Astrocyte (in vitro differentiated cells and primary cell): ENCODE data around the gene AAMP. TPM values are rescaled to one million over a fixed set of nuclear protein-coding genes. Genes with fewer than 3 reads are reported as not detected.

Experiments used
- DNase-seq: peaks from one replicate; pipeline ENCODE4 v3.0.0-alpha.2; 2010; ENCODE audit warnings: low read depth
- FAIRE-seq: peaks from 2 replicates; lab custom pipeline; 2011; peaks lifted over from hg19 to GRCh38; lab: Jason Lieb, UNC
- H2AFZ ChIP-seq: 2 replicates; pipeline ENCODE4 v1.6.0; 2012; ENCODE audit warnings: low read depth, low read length, inconsistent platforms
- H3K27ac ChIP-seq: 2 replicates; pipeline ENCODE4 v1.5.1; 2011; ENCODE audit warnings: low read depth, low read length, inconsistent platforms
- H3K27me3 ChIP-seq: 2 replicates; pipeline ENCODE4 v1.6.0; 2011; ENCODE audit warnings: low read length, inconsistent platforms; ENCODE audit not compliant: insufficient read depth
- H3K36me3 ChIP-seq: 2 replicates; pipeline ENCODE4 v1.5.1; 2011; ENCODE audit warnings: low read length, inconsistent platforms; ENCODE audit not compliant: insufficient read depth
- H3K4me1 ChIP-seq: 2 replicates; pipeline ENCODE4 v1.5.1; 2011; ENCODE audit warnings: low read length, inconsistent platforms; ENCODE audit not compliant: insufficient read depth
- H3K4me2 ChIP-seq: 2 replicates; pipeline ENCODE4 v1.6.0; 2012; ENCODE audit warnings: low read length, inconsistent platforms
- H3K4me3 ChIP-seq: 2 replicates; pipeline ENCODE4 v1.5.1; 2011; ENCODE audit warnings: low read depth, mild to moderate bottlenecking, low read length, inconsistent platforms; ENCODE audit not compliant: insufficient read depth
- H3K79me2 ChIP-seq: 2 replicates; pipeline ENCODE4 v1.6.0; 2012; ENCODE audit warnings: mild to moderate bottlenecking, low read length, inconsistent platforms; ENCODE audit not compliant: insufficient read depth
- H3K9ac ChIP-seq: 2 replicates; pipeline ENCODE4 v1.6.0; 2012; ENCODE audit warnings: mild to moderate bottlenecking, low read length, inconsistent platforms
- H3K9me3 ChIP-seq: 2 replicates; pipeline ENCODE4 v1.5.1; 2012; ENCODE audit warnings: low read depth, mild to moderate bottlenecking, low read length, inconsistent platforms; ENCODE audit not compliant: insufficient read depth
- H4K20me1 ChIP-seq: 2 replicates; pipeline ENCODE4 v1.6.0; 2012; ENCODE audit warnings: low read length, inconsistent platforms; ENCODE audit not compliant: insufficient read depth
- H3K27ac Mint-ChIP-seq: one replicate; pipeline ENCODE4 v1.8.0; 2021; ENCODE audit warnings: mild to moderate bottlenecking, mixed read lengths; ENCODE audit not compliant: unreplicated experiment
- H3K27me3 Mint-ChIP-seq: one replicate; pipeline ENCODE4 v1.8.0; 2021; ENCODE audit warnings: low read depth, mixed read lengths; ENCODE audit not compliant: unreplicated experiment
- H3K36me3 Mint-ChIP-seq: one replicate; pipeline ENCODE4 v1.8.0; 2021; ENCODE audit warnings: low read depth, mixed read lengths; ENCODE audit not compliant: unreplicated experiment
- H3K4me1 Mint-ChIP-seq: one replicate; pipeline ENCODE4 v1.8.0; 2021; ENCODE audit warnings: low read depth, mixed read lengths; ENCODE audit not compliant: unreplicated experiment
- H3K4me3 Mint-ChIP-seq: one replicate; pipeline ENCODE4 v1.8.0; 2021; ENCODE audit warnings: mild to moderate bottlenecking, moderate library complexity, mixed read lengths; ENCODE audit not compliant: unreplicated experiment
- H3K9me3 Mint-ChIP-seq: one replicate; pipeline ENCODE4 v1.8.0; 2021; ENCODE audit warnings: mild to moderate bottlenecking, mixed read lengths; ENCODE audit not compliant: unreplicated experiment
- EZH2 ChIP-seq: IDR thresholded peaks from 2 replicates; pipeline ENCODE4 v1.6.1; 2012; ENCODE audit warnings: mild to moderate bottlenecking, low read length, inconsistent platforms; ENCODE audit not compliant: insufficient read depth
- total RNA-seq: library from RNA; stranded (reverse); gene quantifications from 2 replicates; pipeline ENCODE4 v1.2.1, GENCODE V29; 2021
- TF ChIP-seq, protein P1 (sequence below): IDR thresholded peaks from 2 replicates; pipeline ENCODE4 v1.5.1; 2011; ENCODE audit warnings: low read depth, mild to moderate bottlenecking, inconsistent platforms, low read length, moderate library complexity; ENCODE audit not compliant: insufficient read depth

AAMP gene
- total RNA-seq, 1 donor from 2014 or later: 87.3 TPM

DNA sequence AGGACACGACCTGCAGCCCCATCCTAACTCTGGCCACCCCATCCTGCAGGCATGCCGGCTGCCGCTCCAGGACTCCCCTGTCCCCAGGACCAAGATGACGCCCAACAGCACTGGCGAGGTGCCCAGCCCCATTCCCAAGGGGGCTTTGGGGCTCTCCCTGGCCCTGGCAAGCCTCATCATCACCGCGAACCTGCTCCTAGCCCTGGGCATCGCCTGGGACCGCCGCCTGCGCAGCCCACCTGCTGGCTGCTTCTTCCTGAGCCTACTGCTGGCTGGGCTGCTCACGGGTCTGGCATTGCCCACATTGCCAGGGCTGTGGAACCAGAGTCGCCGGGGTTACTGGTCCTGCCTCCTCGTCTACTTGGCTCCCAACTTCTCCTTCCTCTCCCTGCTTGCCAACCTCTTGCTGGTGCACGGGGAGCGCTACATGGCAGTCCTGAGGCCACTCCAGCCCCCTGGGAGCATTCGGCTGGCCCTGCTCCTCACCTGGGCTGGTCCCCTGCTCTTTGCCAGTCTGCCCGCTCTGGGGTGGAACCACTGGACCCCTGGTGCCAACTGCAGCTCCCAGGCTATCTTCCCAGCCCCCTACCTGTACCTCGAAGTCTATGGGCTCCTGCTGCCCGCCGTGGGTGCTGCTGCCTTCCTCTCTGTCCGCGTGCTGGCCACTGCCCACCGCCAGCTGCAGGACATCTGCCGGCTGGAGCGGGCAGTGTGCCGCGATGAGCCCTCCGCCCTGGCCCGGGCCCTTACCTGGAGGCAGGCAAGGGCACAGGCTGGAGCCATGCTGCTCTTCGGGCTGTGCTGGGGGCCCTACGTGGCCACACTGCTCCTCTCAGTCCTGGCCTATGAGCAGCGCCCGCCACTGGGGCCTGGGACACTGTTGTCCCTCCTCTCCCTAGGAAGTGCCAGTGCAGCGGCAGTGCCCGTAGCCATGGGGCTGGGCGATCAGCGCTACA is 7.0 kb downstream of the AAMP start:
- Histone ChIP-seq H3K4me3 (no peak overlapping the region), H3K27ac (no peak overlapping the region), H3K27me3 (no peaks in the 10 kb centered on the region), H4K20me1 (peaks cover 39% of the 10 kb centered on the region), H3K79me2 (peaks cover 8% of the 10 kb centered on the region), H3K4me2 (no peak overlapping the region), H3K9me3 (no peaks in the 10 kb centered on the region), H2AFZ (no peak overlapping the region), H3K4me1 (peaks cover 14% of the 10 kb centered on the region), H3K9ac (no peak overlapping the region), H3K36me3 (peaks cover 21% of the 10 kb centered on the region)
- no peak for FAIRE-seq
- peaks cover 21% of the 10 kb centered on the region for H3K36me3 Mint-ChIP-seq
- DNase-seq: no peak
- H3K27me3 Mint-ChIP-seq: no peaks in the 10 kb centered on the region
- peaks cover 30% of the 10 kb centered on the region for H3K4me1 Mint-ChIP-seq
- no peak overlapping the region for H3K4me3 Mint-ChIP-seq
- no peak for TF ChIP-seq EZH2
- TF ChIP-seq, protein P1, sequence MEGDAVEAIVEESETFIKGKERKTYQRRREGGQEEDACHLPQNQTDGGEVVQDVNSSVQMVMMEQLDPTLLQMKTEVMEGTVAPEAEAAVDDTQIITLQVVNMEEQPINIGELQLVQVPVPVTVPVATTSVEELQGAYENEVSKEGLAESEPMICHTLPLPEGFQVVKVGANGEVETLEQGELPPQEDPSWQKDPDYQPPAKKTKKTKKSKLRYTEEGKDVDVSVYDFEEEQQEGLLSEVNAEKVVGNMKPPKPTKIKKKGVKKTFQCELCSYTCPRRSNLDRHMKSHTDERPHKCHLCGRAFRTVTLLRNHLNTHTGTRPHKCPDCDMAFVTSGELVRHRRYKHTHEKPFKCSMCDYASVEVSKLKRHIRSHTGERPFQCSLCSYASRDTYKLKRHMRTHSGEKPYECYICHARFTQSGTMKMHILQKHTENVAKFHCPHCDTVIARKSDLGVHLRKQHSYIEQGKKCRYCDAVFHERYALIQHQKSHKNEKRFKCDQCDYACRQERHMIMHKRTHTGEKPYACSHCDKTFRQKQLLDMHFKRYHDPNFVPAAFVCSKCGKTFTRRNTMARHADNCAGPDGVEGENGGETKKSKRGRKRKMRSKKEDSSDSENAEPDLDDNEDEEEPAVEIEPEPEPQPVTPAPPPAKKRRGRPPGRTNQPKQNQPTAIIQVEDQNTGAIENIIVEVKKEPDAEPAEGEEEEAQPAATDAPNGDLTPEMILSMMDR: no peak
- H3K9me3 Mint-ChIP-seq: no peaks in the 10 kb centered on the region
- no peak overlapping the region for H3K27ac Mint-ChIP-seq

- DNase-seq: no peak
- H3K4me1 ChIP-seq: peaks cover 14% of the 10 kb centered on the region
- FAIRE-seq: no peak
- no peak for TF ChIP-seq EZH2
- TF ChIP-seq, protein P1: no peak
- H3K9me3 Mint-ChIP-seq: no peaks in the 10 kb centered on the region
- H3K27ac Mint-ChIP-seq: no peak overlapping the region
- H3K9ac ChIP-seq: no peak overlapping the region
- H3K4me3 ChIP-seq: no peak overlapping the region
- no peak overlapping the region for H3K4me3 Mint-ChIP-seq
- H3K4me2 ChIP-seq: no peak overlapping the region
- H3K36me3 ChIP-seq: peaks cover 18% of the 10 kb centered on the region
- H3K27ac ChIP-seq: no peak overlapping the region
- H4K20me1 ChIP-seq: peaks cover 37% of the 10 kb centered on the region
- H3K79me2 ChIP-seq: peaks cover 2% of the 10 kb centered on the region
- no peaks in the 10 kb centered on the region for H3K27me3 ChIP-seq
- H2AFZ ChIP-seq: no peak overlapping the region
- no peaks in the 10 kb centered on the region for H3K27me3 Mint-ChIP-seq
- H3K9me3 ChIP-seq: no peaks in the 10 kb centered on the region
- peaks cover 16% of the 10 kb centered on the region for H3K36me3 Mint-ChIP-seq
- H3K4me1 Mint-ChIP-seq: peaks cover 33% of the 10 kb centered on the region
Measured at GRCh38 chr2:218262237-218262600, 7.7 kb downstream of the AAMP start.
